Muscle of arm (tissue), 12 donors: Measurements from ENCODE around the gene TMEM255B. TPM values are rescaled to one million over a fixed set of nuclear protein-coding genes. Genes with fewer than 3 reads are reported as not detected.
"Not testable (repeated sequence)": the region's sequence is repeated elsewhere in the genome, so short reads cannot be mapped to it uniquely, and the experiment has no call there.

Source experiments
- DNase-seq: peaks from one replicate; pipeline ENCODE4 v3.0.0-alpha.2; 2013
- polyA plus RNA-seq, 12 donors: library from polyadenylated mRNA; unstranded; fragments of 120-200 nt; gene quantifications; one replicate each; pipeline ENCODE4 v1.2.1, GENCODE V29; 2013; ENCODE audit not compliant: insufficient read length in 12 of 12

Gene TMEM255B
- polyA plus RNA-seq, 12 donors, result 4.6 to 12.2 (median 6.0) TPM; not detected in 2

GRCh38 chr13:113732961-113733950 lies 25.8 kb upstream of the TMEM255B start:
- DNase-seq, result no peak

GRCh38 chr13:113734099-113734825 lies 24.8 kb upstream of the TMEM255B start:
- DNase-seq, result no peak

GRCh38 chr13:113734826-113735125 lies 24.2 kb upstream of the TMEM255B start:
- DNase-seq, result no peak

- DNase-seq, result no peak
These were observed 23.8 kb upstream of the TMEM255B start for GRCh38 chr13:113735194-113735593.

GRCh38 chr13:113735750-113736149 lies 23.3 kb upstream of the TMEM255B start:
- no peak for DNase-seq

GRCh38 chr13:113736258-113736731 lies 22.7 kb upstream of the TMEM255B start:
- no peak for DNase-seq

- no peak for DNase-seq
These were observed 21.2 kb upstream of the TMEM255B start for GRCh38 chr13:113737803-113738202.

- DNase-seq, result no peak
These were observed 19.3 kb upstream of the TMEM255B start for GRCh38 chr13:113739527-113740285.

- DNase-seq, result no peak
These were observed 18.8 kb upstream of the TMEM255B start for GRCh38 chr13:113740286-113740556.

GRCh38 chr13:113740661-113741060 lies 18.4 kb upstream of the TMEM255B start:
- DNase-seq, result no peak

GRCh38 chr13:113741191-113741668 lies 17.8 kb upstream of the TMEM255B start:
- no peak for DNase-seq

- no peak for DNase-seq
These were observed 17.0 kb upstream of the TMEM255B start for GRCh38 chr13:113742000-113742441.

- no peak for DNase-seq
These were observed 16.4 kb upstream of the TMEM255B start for GRCh38 chr13:113742445-113743120.

- DNase-seq, result no peak
These were observed 15.4 kb upstream of the TMEM255B start for GRCh38 chr13:113743366-113744195.

GRCh38 chr13:113744197-113745000 lies 14.6 kb upstream of the TMEM255B start:
- DNase-seq, result no peak

- no peak for DNase-seq
These were observed 14.0 kb upstream of the TMEM255B start for GRCh38 chr13:113745059-113745458.

- not testable (repeated sequence) for DNase-seq
These were observed 13.4 kb upstream of the TMEM255B start for GRCh38 chr13:113745500-113746142.

- DNase-seq, result no peak
These were observed 12.9 kb upstream of the TMEM255B start for GRCh38 chr13:113746143-113746525.

- no peak for DNase-seq
These were observed 12.4 kb upstream of the TMEM255B start for GRCh38 chr13:113746671-113747070.
